VCaP (cell line): Measurements from ENCODE around the gene GRAP2.

Experiments used
- H3K27ac ChIP-seq: fragments of 450-650 bp; 2 replicates; pipeline ENCODE4 v1.5.1; 2017
- TF ChIP-seq, protein P1 (sequence below): fragments of 450-650 bp; conservative IDR thresholded peaks from 2 replicates; pipeline ENCODE4 v1.5.1; 2017; ENCODE audit warnings: mild to moderate bottlenecking, moderate library complexity

GRAP2 gene

DNA sequence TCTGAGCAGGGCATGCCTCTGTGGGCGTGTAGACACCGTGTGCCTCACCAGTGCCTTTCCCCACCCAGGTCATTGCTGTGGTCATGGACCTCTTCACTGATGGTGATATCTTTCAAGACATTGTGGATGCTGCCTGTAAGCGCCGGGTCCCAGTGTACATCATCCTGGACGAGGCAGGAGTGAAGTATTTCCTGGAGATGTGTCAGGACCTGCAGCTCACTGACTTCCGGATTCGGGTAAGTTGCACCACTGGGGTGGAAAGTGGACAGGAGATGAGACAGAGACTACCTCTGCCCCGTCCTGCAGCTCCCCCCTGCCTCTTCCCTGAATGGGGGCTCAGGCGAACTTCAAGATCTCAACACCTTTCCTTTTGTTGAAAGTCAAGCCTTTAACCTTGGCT is 118.2 kb downstream of the GRAP2 start:
- H3K27ac ChIP-seq, result no peak overlapping the region
- TF ChIP-seq, protein P1, sequence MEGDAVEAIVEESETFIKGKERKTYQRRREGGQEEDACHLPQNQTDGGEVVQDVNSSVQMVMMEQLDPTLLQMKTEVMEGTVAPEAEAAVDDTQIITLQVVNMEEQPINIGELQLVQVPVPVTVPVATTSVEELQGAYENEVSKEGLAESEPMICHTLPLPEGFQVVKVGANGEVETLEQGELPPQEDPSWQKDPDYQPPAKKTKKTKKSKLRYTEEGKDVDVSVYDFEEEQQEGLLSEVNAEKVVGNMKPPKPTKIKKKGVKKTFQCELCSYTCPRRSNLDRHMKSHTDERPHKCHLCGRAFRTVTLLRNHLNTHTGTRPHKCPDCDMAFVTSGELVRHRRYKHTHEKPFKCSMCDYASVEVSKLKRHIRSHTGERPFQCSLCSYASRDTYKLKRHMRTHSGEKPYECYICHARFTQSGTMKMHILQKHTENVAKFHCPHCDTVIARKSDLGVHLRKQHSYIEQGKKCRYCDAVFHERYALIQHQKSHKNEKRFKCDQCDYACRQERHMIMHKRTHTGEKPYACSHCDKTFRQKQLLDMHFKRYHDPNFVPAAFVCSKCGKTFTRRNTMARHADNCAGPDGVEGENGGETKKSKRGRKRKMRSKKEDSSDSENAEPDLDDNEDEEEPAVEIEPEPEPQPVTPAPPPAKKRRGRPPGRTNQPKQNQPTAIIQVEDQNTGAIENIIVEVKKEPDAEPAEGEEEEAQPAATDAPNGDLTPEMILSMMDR, result no peak

DNA sequence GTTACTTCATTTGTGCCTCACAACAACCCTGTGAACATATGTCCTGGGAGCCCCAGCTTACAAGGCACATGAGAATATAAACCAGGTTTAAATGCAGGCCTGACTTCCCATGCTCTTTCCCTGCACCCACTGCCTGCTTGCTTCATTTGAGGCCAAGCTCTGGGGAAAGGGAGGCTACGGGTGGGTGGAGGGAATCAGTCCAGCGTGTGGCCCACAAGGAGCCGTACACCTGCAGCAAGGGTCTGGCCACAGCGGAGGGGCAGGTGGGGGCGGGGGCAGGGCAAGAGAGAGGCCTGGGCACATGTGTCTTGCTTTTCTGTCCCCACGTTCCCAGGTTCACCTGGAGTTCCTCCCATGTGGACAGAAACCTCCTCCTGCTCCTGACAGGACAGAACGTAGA is 120.1 kb downstream of the GRAP2 start:
- TF ChIP-seq, protein P1, result no peak
- no peak overlapping the region for H3K27ac ChIP-seq

DNA sequence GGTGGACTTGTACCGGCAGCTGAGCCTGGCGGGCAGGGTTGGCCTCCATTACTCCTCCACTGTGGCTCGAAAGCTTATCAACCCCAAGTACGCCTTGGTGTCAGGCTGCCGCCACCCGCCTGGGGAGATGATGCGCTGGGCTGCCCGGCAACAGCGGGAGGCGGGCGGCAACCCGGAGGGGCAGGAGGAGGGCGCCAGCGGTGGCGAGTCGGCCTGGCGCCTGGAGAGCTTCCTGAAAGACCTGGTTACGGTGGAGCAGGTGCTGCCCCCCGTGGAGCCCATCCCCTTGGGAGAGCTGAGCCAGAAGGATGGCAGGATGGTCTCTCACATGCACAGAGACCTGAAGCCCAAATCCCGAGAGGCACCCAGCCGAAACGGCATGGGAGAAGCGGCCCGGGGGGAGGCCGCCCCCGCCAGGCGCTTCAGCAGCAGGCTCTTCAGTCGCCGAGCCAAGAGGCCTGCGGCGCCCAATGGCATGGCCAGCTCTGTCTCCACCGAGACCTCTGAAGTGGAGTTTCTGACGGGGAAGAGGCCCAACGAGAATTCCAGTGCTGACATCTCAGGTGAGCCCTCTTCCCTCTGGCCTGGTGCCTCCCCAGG is 120.6 kb downstream of the GRAP2 start:
- TF ChIP-seq, protein P1, result no peak
- H3K27ac ChIP-seq, result no peak overlapping the region

DNA sequence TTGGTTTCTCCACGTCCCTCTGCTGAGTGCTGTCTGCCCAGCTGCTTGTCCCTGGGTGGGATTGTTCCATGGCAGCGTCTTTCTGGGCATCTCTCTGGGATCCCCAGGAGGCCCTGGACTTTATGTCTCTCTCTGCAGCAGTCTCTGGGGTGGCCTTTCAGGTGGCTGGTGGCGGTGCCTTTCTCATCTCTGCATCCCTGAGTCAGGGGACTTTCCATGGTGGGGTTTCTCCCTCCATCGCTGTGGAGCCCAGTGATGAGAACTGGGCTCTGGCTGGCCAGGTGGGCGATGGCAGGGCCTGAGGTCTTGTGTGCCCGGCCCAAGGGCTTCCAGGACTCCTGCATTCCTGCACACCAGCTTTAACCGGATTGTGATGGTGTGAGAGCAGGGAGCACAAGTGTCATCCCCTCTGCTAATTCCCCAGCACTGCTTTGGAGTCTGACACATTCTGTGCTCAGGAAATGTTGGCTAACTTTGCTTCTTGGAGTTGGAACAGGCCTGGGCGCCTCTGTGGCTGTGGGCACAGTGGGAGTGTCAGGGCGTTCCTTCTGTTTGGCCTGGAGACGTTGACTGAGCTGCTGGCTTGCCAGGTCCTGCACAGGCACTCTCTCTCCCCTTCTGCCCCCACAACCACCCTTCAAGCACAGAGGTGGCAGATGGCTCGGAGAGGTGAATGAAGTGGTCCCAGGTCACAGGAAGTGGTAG is 121.8 kb downstream of the GRAP2 start:
- TF ChIP-seq, protein P1, result no peak
- H3K27ac ChIP-seq, result no peak overlapping the region
